Upper lobe of left lung (tissue), 6 donors: Measurements from ENCODE around the gene RTCB. TPM values are rescaled to one million over a fixed set of nuclear protein-coding genes. Genes with fewer than 3 reads are reported as not detected.

Experiments used
- ATAC-seq, 2 donors: fragments of 200-7000 bp; cut with Tn5 transposase; one replicate each; pipeline ENCODE4 v1.9.1; 2022; ENCODE audit warnings: mild to moderate bottlenecking in 2 of 2, moderate library complexity in 2 of 2; ENCODE audit not compliant: low FRiP score in 2 of 2
- DNase-seq, 2 donors: peaks; one replicate each; pipeline ENCODE4 v3.0.0-alpha.2; 2019 to 2020
- H3K27ac ChIP-seq, 4 donors: fragments of 200-600 bp; sonication (generic); one replicate each; pipeline ENCODE4 v1.5.1; 2016 to 2019
- H3K27me3 ChIP-seq, 4 donors: fragments of 200-600 bp; sonication (generic); one replicate each; pipeline ENCODE4 v1.5.1; 2017 to 2019
- H3K36me3 ChIP-seq, 4 donors: fragments of 200-600 bp; sonication (generic); one replicate each; pipeline ENCODE4 v1.5.1; 2016 to 2019
- H3K4me1 ChIP-seq, 4 donors: fragments of 200-600 bp; sonication (generic); one replicate each; pipeline ENCODE4 v1.5.1; 2018 to 2019
- H3K4me3 ChIP-seq, 4 donors: fragments of 200-600 bp; sonication (generic); one replicate each; pipeline ENCODE4 v1.5.1; 2017 to 2019; ENCODE audit warnings: mild to moderate bottlenecking in 2 of 4, moderate library complexity in 1 of 4
- H3K9me3 ChIP-seq, 4 donors: fragments of 200-600 bp; sonication (generic); one replicate each; pipeline ENCODE4 v1.5.1; 2018 to 2019
- EP300 ChIP-seq, 4 donors: sonication (generic); formaldehyde crosslinking; IDR thresholded peaks; one replicate each; pipeline ENCODE4 v1.5.1; 2017; ENCODE audit warnings: antibody characterized with exemption in 4 of 4, control low read depth in 2 of 4
- POLR2A ChIP-seq, 4 donors: fragments of 450-650 bp; IDR thresholded peaks; one replicate each; pipeline ENCODE4 v1.5.1; 2016 to 2017; ENCODE audit warnings: antibody characterized with exemption in 4 of 4, mild to moderate bottlenecking in 2 of 4
- POLR2AphosphoS5 ChIP-seq, 2 donors: sonication (generic); formaldehyde crosslinking; IDR thresholded peaks; one replicate each; pipeline ENCODE4 v1.5.1; 2017; ENCODE audit warnings: antibody characterized with exemption in 2 of 2
- WGBS, 2 donors: methylation state at CpG; one replicate each; pipeline ENCODE4 v1.1.5; 2017 to 2018; 5-methylcytosine and 5-hydroxymethylcytosine counted together
- total RNA-seq, 6 donors: library from RNA; depleted of rRNA in 4 of 6; stranded (reverse); fragments of >200 nt in 4 of 6; gene quantifications; one replicate each; pipeline versions ENCODE4 v1.1.0 to v1.2.1, GENCODE V29; 2016 to 2021
- TF ChIP-seq, protein P1 (sequence below), 6 experiments: fragments of 450-650 bp in 4 of 6; fragments of 200-600 bp in 2 of 6; sonication (generic) in 2 of 6; IDR thresholded peaks; one replicate each; pipeline ENCODE4 v1.5.1; 2016 to 2019; ENCODE audit warnings: antibody characterized with exemption in 6 of 6
- donor health status: DM: no; HTN: no; CAD: no; lungs with moderate emphysema.
- donor health status: DM: no; HTN: yes; CAD: no; lungs with severe emphysema.

Gene RTCB
- total RNA-seq, 6 donors from 2014 or later = 45.3 to 71.4 (median 63.7) TPM

DNA sequence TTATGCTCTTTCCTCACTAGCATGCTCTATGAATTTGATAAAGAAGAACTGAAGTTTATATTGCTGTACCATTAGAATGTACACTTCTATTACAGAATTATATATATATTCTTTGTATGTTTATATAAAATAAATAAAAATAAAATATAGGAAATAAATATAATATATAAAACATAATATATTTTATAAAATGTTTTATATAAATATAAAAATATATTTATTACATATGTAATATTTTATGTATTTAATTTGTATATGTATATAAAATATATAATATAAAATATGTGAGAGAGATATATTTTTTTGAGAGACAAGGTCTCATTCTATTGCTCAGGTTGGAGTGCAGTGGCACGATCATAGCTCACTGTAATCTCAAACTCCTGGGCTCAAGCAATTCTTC is 18.3 kb upstream of the RTCB start:
- Histone ChIP-seq H3K27me3 (no peaks in the 10 kb centered on the region), H3K9me3 (no peaks in the 10 kb centered on the region), H3K4me1 (no peaks in the 10 kb centered on the region), H3K27ac (no peak overlapping the region), H3K36me3 (no peaks in the 10 kb centered on the region), H3K4me3 (no peak overlapping the region)
- DNase-seq (no peak), ATAC-seq (no peak)
- 78 to 86% methylated on average over 1 of the region's 1 CpG for WGBS, 2 donors
- no peak for TF ChIP-seq POLR2A (IDR thresholded peaks at IDR 0.05)
- TF ChIP-seq POLR2AphosphoS5 (IDR thresholded peaks at IDR 0.05) = no peak
- TF ChIP-seq EP300 (IDR thresholded peaks at IDR 0.05) = no peak
- TF ChIP-seq, protein P1, sequence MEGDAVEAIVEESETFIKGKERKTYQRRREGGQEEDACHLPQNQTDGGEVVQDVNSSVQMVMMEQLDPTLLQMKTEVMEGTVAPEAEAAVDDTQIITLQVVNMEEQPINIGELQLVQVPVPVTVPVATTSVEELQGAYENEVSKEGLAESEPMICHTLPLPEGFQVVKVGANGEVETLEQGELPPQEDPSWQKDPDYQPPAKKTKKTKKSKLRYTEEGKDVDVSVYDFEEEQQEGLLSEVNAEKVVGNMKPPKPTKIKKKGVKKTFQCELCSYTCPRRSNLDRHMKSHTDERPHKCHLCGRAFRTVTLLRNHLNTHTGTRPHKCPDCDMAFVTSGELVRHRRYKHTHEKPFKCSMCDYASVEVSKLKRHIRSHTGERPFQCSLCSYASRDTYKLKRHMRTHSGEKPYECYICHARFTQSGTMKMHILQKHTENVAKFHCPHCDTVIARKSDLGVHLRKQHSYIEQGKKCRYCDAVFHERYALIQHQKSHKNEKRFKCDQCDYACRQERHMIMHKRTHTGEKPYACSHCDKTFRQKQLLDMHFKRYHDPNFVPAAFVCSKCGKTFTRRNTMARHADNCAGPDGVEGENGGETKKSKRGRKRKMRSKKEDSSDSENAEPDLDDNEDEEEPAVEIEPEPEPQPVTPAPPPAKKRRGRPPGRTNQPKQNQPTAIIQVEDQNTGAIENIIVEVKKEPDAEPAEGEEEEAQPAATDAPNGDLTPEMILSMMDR (IDR thresholded peaks at IDR 0.05) = no peak

DNA sequence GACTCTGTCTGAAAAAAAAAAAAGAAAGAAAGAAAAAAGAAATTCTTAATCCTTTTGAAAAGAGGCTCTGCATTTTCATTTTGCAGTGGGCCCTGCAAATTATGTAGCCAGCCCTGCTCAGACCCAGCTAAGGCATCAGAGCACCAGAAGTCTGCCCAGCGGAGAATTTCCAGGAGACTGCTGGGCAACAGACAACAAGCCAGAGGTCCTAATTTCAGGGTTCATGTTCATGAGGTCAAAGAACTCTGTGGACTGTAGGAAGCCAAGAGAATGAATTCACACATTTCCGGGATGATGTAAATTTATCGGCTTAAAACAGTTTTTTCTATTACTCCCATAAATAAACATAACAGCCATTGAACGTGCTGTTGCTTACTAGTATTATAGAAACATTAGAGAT is 14.8 kb upstream of the RTCB start:
- Histone ChIP-seq H3K4me1 (no peaks in the 10 kb centered on the region), H3K36me3 (no peaks in the 10 kb centered on the region), H3K27ac (no peak overlapping the region), H3K9me3 (no peaks in the 10 kb centered on the region), H3K27me3 (no peaks in the 10 kb centered on the region), H3K4me3 (no peak overlapping the region)
- WGBS, 2 donors = 69 to 76% methylated on average over 4 of the region's 4 CpGs
- TF ChIP-seq, protein P1 (IDR thresholded peaks at IDR 0.05) = no peak
- no peak for TF ChIP-seq EP300 (IDR thresholded peaks at IDR 0.05)
- TF ChIP-seq POLR2AphosphoS5 (IDR thresholded peaks at IDR 0.05) = no peak
- no peak for TF ChIP-seq POLR2A (IDR thresholded peaks at IDR 0.05)
- DNase-seq (no peak), ATAC-seq (no peak)

DNA sequence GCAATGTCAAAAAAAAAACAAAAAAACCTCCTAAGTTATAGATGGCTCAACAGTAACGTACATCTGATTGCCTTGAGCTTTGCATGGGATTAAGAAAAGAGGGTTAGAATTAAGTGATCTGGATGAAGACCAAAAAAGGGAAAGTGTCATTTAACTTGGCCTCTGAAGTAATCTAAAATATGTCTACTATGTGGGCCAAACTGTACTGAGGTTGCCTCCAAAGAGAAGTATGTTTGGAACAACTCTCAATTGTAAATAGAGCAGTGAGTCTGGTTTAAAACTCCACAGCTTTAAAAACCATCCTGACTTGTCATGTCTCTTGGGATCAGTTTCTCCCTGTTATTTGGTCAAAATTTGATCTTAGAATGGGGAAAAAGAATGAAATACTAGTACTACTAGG is 11.6 kb upstream of the RTCB start:
- ATAC-seq = no peak

DNA sequence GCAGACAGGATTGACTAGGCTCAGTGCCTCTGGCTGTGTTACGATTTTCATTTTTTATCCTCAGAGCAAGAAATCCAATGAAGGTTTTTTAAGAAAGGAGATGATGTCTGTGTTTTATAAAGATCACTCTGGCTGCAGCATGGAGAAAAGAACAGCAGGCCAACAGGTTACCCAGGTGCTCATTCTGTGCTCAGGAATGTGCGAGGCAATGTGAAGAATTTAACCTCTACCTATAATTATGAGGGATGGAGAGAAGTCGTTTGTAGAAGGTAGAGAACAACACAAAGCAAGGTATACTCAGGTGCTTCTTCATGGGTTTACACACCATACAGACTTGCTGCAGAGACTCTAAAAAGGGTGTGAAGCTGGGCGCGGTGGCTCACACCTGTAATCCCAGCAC is 10.0 kb upstream of the RTCB start:
- no peaks in the 10 kb centered on the region for H3K36me3 ChIP-seq
- TF ChIP-seq POLR2A (IDR thresholded peaks at IDR 0.05) (no peak), POLR2AphosphoS5 (IDR thresholded peaks at IDR 0.05) (no peak), EP300 (IDR thresholded peaks at IDR 0.05) (no peak)
- TF ChIP-seq, protein P1 (IDR thresholded peaks at IDR 0.05) = no peak
- no peaks in the 10 kb centered on the region for H3K9me3 ChIP-seq
- H3K4me1 ChIP-seq = no peaks in the 10 kb centered on the region
- H3K27ac ChIP-seq = no peak overlapping the region
- no peak for DNase-seq
- H3K4me3 ChIP-seq = no peak overlapping the region
- WGBS, 2 donors = 74 to 76% methylated on average over 5 of the region's 5 CpGs
- ATAC-seq = no peak
- H3K27me3 ChIP-seq = no peaks in the 10 kb centered on the region

More for the DNA sequence above, 11.6 kb upstream of the RTCB start:
- Histone ChIP-seq H3K27ac (no peak overlapping the region), H3K4me3 (no peak overlapping the region), H3K9me3 (no peaks in the 10 kb centered on the region), H3K27me3 (no peaks in the 10 kb centered on the region), H3K36me3 (no peaks in the 10 kb centered on the region), H3K4me1 (no peaks in the 10 kb centered on the region)
- WGBS, 2 donors = 63 to 80% methylated on average over 1 of the region's 1 CpG
- no peak for DNase-seq
- TF ChIP-seq POLR2AphosphoS5 (IDR thresholded peaks at IDR 0.05) (no peak), EP300 (IDR thresholded peaks at IDR 0.05) (no peak), POLR2A (IDR thresholded peaks at IDR 0.05) (no peak)
- TF ChIP-seq, protein P1 (IDR thresholded peaks at IDR 0.05) = no peak

DNA sequence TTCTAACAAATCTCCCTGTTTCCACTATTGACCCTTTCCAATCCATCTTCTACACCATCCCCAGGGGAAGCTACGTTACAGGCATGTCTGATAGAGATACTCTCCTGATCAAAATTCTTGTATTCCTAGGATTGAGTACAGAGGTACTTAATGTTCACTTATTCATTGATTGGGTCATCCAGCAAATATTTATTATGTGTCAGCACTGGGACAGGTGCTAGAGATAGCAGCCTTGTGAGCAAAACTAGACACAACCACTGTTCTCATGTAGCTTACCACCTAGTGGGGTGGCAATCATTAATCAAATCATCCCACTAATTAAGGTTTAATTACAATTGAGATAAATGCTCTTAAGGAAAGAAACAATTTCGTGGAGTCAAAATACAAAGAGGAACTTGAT is 9.4 kb upstream of the RTCB start:
- DNase-seq (no peak), ATAC-seq (no peak)
- TF ChIP-seq, protein P1 (IDR thresholded peaks at IDR 0.05) = no peak
- TF ChIP-seq POLR2AphosphoS5 (IDR thresholded peaks at IDR 0.05) (no peak), POLR2A (IDR thresholded peaks at IDR 0.05) (no peak), EP300 (IDR thresholded peaks at IDR 0.05) (no peak)
- Histone ChIP-seq H3K27me3 (no peaks in the 10 kb centered on the region), H3K9me3 (no peaks in the 10 kb centered on the region), H3K4me3 (no peak overlapping the region), H3K36me3 (no peaks in the 10 kb centered on the region), H3K27ac (no peak overlapping the region), H3K4me1 (no peaks in the 10 kb centered on the region)
- 33 to 60% methylated on average over 2 of the region's 2 CpGs for WGBS, 2 donors
